ENCODE data around the gene ZGRF1.
"Not testable (repeated sequence)": the region's sequence is repeated elsewhere in the genome, so short reads cannot be mapped to it uniquely, and the experiment has no call there.

ZGRF1 gene

DNA sequence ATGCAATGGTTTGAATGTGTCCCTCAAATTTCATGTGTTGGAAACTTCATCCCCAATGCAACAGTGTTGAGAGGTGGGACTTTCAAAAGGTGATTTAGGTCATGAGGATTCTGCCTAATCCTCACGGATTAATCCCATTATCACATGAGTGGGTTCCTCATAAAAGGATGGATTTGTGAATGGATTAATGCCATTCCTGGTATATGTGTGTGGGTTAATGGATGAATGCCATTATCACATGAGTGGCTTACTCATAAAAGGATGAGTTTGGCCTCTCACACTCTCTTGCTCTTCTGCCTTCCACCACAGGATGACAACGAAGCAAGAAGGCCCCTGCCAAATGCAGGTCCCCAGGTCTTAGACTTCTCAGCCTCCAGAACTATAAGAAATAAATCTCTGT is 90.2 kb downstream of the ZGRF1 start:
- Mint-ChIP-seq H3K9me3 (no peaks in the 10 kb centered on the region), H3K36me3 (ENCODE audit: low read depth) (peaks cover 1% of the 10 kb centered on the region), H3K4me1 (ENCODE audit: low read depth) (no peaks in the 10 kb centered on the region), H3K4me3 (no peak overlapping the region), H3K27ac (no peak overlapping the region), H3K27me3 (ENCODE audit: low read depth) (no peaks in the 10 kb centered on the region)

DNA sequence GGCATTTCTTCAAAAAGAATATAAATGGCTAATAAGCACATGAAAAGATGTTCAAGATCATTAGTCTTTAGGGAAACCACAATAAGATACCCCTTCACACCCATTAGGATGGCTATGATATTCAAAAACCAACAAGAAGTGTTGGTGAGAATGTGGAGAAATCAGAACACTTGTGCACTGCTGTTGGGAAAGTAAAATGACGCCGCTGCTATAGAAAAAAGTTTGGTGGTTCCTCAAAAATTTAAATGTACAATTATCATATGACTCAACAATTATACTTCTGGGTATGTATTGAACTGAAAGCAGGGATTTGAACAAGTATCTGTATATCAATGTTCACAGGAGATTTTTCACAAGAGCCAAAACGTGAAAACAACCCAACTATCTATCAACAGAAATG is 91.4 kb downstream of the ZGRF1 start:
- peaks cover 1% of the 10 kb centered on the region for H3K36me3 Mint-ChIP-seq (ENCODE audit: low read depth)
- H3K4me1 Mint-ChIP-seq (ENCODE audit: low read depth) = no peaks in the 10 kb centered on the region
- no peaks in the 10 kb centered on the region for H3K9me3 Mint-ChIP-seq
- no peak overlapping the region for H3K4me3 Mint-ChIP-seq
- no peak overlapping the region for H3K27ac Mint-ChIP-seq
- H3K27me3 Mint-ChIP-seq (ENCODE audit: low read depth) = no peaks in the 10 kb centered on the region

DNA sequence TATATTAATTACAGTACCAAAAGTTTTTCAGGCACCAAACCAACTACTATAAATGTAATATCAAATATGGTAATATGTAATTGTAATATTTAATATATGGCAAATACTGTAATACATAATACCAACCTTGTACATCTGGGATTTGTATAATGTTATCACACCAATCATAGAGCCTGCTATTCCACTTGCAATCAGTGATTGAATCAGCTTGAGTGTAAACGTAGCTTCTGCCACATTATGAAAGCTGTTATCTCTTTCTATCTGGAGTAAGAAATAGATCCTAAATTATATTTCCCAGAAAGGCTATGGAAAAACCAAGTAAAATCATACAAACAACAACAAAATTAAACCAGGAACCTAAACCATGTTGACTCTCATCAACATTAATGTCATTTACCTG is 96.0 kb downstream of the ZGRF1 start:
- Mint-ChIP-seq H3K27ac (no peak overlapping the region), H3K36me3 (ENCODE audit: low read depth) (no peaks in the 10 kb centered on the region), H3K4me1 (ENCODE audit: low read depth) (no peaks in the 10 kb centered on the region), H3K27me3 (ENCODE audit: low read depth) (no peaks in the 10 kb centered on the region), H3K9me3 (no peaks in the 10 kb centered on the region), H3K4me3 (no peak overlapping the region)

DNA sequence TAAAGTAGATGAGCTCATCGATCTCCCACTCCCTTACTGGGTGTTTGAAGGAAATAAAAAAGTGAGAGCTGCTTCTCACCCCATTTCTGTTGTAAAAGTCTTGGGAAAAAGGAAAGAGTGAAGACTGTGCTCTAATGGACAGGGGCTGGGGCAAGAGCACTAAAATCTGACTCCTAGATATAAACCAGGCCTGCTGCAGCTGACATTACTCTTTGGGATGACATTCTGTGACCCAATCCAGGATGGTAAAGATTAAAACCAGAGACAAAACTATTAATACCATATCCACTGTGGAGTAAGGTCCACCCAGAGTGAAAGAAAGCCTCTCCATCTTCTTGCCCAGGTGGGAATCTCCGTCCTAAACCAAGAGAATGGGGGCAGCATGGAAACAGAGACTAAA is 100.6 kb downstream of the ZGRF1 start:
- no peaks in the 10 kb centered on the region for H3K36me3 Mint-ChIP-seq (ENCODE audit: low read depth)
- no peak overlapping the region for H3K4me3 Mint-ChIP-seq
- no peaks in the 10 kb centered on the region for H3K9me3 Mint-ChIP-seq
- no peaks in the 10 kb centered on the region for H3K4me1 Mint-ChIP-seq (ENCODE audit: low read depth)
- no peak overlapping the region for H3K27ac Mint-ChIP-seq
- H3K27me3 Mint-ChIP-seq (ENCODE audit: low read depth) = peaks cover 12% of the 10 kb centered on the region

DNA sequence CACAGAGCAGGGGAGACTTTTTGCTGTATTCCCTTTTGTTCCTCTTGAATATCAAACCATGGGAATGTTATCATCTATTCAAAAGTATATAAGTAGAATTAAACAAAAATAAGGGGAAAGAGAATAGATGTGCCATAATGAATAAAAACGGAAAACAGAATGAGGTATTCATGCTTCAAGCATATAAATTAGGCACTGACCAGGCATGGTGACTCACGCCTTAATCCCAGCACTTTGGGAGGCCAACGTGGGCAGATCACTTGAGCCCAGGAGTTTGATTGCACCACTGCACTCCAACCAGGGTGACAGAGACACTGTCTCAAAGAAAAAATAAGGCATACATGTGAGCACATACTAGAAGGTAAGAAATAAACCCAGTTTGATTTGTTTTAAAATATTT is 104.4 kb downstream of the ZGRF1 start:
- no peaks in the 10 kb centered on the region for H3K4me1 Mint-ChIP-seq (ENCODE audit: low read depth)
- no peak overlapping the region for H3K27ac Mint-ChIP-seq
- H3K4me3 Mint-ChIP-seq = no peak overlapping the region
- no peaks in the 10 kb centered on the region for H3K36me3 Mint-ChIP-seq (ENCODE audit: low read depth)
- no peaks in the 10 kb centered on the region for H3K9me3 Mint-ChIP-seq
- peaks cover 22% of the 10 kb centered on the region for H3K27me3 Mint-ChIP-seq (ENCODE audit: low read depth)

DNA sequence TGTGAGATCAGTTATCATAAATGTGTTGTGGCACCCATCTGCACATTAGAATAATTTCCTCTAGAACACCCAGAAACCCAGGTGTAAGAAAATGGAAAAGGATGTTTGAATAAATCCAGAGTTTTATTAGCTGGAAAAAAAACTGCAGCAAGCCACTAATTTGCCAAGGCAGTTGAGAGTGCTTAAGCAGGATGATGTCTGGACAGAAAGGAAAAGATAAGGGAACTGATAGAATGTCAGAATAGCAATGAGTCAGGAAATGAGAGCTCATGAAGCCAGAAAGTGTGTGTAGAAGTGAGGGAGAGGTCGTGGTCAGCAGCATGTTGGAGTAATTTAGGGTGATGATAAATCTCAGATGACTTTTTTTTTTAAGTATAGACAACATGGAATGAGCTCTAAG is 105.6 kb downstream of the ZGRF1 start:
- Mint-ChIP-seq H3K27ac (no peak overlapping the region), H3K4me3 (no peak overlapping the region), H3K4me1 (ENCODE audit: low read depth) (no peaks in the 10 kb centered on the region), H3K36me3 (ENCODE audit: low read depth) (no peaks in the 10 kb centered on the region), H3K27me3 (ENCODE audit: low read depth) (peaks cover 29% of the 10 kb centered on the region), H3K9me3 (no peaks in the 10 kb centered on the region)

DNA sequence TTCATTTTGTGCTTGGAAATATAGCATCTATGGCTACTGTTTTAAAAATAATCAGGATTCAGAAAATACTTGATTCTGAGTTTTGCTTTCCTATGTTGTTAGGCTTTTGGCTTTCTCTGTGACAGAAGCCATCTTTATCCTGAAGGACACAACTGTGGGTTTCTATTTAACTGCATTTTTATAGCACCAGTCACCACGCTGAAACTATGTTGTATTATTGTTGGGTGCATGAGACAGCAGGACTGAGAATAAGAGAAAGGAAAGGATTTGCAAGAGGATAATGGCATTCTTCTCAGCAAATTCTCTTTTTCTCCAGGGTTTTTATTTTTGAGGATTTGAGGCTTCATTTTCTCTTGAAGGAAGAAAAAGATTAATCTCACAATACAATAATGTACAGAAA is 110.6 kb downstream of the ZGRF1 start:
- Mint-ChIP-seq H3K27ac (no peak overlapping the region), H3K27me3 (ENCODE audit: low read depth) (peaks cover 63% of the 10 kb centered on the region), H3K36me3 (ENCODE audit: low read depth) (peaks cover 3% of the 10 kb centered on the region), H3K4me1 (ENCODE audit: low read depth) (peaks cover 15% of the 10 kb centered on the region), H3K4me3 (no peak overlapping the region), H3K9me3 (no peaks in the 10 kb centered on the region)

DNA sequence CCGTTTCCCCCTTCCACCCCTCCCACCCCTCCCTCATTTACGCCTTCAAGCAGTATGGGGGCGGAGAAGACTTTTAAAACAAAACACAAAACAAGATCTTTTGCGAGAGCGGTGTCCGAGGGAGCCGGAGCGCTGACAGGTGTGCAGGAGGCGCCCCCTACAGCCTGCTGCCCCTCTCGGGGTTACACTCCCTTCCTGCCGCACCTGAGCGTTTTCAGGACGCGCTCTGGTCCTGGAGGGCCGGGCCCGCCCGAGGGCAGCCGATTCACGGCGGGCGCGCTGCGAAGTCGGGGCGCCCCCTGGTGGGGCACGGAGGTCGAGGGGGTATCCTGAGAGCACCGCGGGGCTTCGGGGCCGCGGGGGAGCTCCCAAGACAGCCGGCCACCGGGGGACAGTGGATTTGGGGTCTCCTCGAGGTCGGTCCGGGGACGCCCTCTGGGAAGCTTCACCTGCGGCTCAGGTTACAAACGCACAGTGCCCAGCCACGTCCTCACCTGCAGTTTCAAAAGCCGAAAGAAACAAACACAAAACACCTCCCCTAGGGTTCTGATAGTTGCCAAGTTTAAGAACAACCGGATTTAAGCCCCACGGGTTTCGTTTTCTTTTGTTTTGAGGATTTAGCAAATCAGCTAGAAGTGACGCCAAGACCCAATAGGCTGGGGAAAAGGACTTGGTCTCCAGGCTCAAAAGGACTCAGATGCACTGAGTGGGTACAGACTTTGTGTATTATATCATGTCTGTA is 112.8 kb downstream of the ZGRF1 start:
- peaks cover 9% of the 10 kb centered on the region for H3K36me3 Mint-ChIP-seq (ENCODE audit: low read depth)
- H3K9me3 Mint-ChIP-seq = peaks cover 6% of the 10 kb centered on the region
- peak overlapping the region; percentile 88 for H3K4me3 Mint-ChIP-seq
- H3K27ac Mint-ChIP-seq = no peak overlapping the region
- H3K27me3 Mint-ChIP-seq (ENCODE audit: low read depth) = peaks cover 82% of the 10 kb centered on the region
- H3K4me1 Mint-ChIP-seq (ENCODE audit: low read depth) = peaks cover 30% of the 10 kb centered on the region

DNA sequence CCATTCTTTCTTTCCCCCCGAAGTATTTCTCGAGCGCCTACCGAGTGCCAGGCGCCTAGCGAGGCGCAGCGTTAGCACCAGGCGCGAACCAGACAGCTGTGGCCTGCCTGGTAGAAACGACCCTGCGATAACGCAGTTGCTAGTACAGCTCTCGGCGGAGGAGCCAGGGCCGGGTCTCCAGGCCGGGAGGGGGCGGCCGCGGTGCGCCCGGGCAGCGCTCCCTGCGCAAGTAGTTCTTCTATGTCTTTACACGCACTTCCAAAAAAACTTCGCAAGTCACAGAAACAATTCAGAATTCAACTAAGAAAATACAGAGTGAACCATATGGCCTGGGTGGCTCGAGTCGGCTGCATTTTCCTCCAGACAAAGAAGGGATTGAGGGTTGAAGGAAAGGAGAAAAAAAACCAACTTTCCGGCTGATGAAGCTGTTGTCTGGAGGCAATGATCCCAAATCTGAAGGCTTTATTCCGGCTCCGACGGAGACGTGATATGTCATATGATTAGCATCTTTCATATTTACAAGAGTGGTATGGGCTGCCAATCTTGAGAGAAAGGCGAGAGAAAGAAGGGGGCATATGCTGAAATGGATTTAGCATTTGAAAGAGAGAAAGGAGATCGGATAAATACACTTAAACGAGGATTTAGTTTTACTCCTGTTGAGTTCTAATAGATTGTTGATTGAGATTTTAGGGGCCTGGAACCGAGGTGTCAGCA is 113.5 kb downstream of the ZGRF1 start:
- Mint-ChIP-seq H3K27ac (no peak overlapping the region), H3K36me3 (ENCODE audit: low read depth) (peaks cover 9% of the 10 kb centered on the region), H3K4me1 (ENCODE audit: low read depth) (peaks cover 34% of the 10 kb centered on the region), H3K27me3 (ENCODE audit: low read depth) (peaks cover 89% of the 10 kb centered on the region), H3K9me3 (peaks cover 6% of the 10 kb centered on the region), H3K4me3 (peak overlapping the region; percentile 88)

DNA sequence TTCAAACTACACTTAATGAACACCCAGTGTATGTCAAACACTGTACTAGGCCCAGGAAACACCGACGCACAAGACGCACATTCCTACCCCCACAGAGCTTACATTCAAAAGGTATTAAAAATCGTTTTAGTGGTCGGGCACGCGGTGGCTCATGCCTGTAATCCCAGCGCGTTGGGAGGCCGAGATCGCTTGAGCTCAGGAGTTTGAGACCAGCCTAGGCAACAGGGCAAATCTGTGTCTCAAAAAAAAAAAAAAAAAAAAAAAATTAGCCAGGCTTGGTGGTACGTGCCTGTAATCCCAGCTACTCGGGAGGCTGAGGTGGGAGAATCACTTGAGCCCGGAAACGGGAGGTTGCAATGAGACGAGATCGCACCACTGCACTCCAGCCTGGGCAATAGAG is 114.3 kb downstream of the ZGRF1 start:
- not testable (repeated sequence) for H3K9me3 Mint-ChIP-seq; H3K36me3 Mint-ChIP-seq (ENCODE audit: low read depth)
- Mint-ChIP-seq H3K27me3 (ENCODE audit: low read depth) (peaks cover 90% of the 10 kb centered on the region), H3K27ac (peak overlapping the region; percentile 6), H3K4me3 (peak overlapping the region; percentile 88), H3K4me1 (ENCODE audit: low read depth) (peaks cover 42% of the 10 kb centered on the region)

DNA sequence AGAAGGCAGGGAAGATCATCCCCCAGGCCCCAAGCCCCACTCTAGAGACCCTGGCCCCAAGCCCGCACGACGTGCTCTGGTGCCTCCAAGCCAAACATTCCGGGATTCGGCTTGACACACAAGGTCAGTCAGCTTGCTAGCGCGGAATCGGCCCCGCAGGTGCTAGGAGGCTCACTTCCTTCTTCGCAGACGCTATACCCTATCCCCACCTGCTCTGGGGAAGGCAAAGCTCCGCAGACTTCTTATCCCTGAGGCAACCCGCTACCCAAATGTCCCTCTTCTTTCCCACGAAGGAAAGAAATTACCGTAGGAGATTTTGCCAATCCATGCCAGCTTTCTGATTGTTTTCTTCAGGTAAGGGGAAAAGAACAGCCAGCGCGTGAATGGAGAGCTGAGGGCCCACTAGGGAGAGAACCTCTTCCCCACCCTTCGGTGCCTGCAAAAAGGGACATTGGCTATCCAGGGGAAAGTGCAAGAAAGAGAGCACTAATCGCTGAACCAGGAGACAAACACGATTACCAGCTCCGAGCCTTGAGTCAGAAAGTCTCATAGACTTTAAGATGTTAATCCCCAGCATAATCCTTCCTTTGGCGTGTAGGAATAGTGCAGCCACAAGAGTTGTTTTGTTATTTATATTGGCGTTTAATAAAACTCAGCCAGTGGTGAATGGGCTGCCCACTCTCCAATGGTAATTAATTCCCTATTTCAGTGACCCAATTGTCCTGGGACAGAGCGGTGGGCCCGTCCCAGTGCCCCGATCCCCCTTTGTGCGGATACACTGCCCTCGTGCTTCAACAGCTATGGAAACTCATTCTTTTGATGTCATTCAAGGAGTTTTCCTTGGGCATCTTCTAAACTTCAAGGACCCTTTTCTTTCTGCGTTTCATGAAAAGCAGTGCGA is 115.3 kb downstream of the ZGRF1 start:
- Mint-ChIP-seq H3K9me3 (peaks cover 6% of the 10 kb centered on the region), H3K4me1 (ENCODE audit: low read depth) (peaks cover 49% of the 10 kb centered on the region), H3K4me3 (peak overlapping the region; percentile 79)

DNA sequence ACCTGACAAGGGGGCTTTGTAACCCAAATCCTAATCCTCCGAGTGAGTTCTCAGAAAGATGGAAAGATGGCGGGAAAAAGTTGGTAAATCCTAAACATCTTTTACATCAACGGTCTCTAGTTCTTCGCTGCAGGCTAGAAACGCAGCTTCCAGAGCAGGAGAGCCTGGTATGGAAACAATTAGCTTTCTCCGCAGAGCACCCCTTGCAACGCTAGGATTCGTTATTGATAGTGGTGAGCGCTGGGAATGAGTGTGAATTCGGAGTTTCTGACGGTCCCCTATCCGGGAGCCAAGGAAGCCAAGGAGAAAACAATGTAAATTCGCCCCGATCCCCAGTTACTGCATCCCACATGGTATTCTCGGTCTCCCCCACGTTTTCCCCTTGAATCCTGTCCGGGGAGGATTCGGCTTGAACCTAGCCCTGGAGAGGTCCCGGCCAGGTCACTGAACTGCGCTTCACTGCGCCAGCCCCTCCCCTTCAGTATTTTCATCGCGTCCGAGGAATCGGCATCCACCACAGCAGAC is 116.0 kb downstream of the ZGRF1 start:
- H3K36me3 Mint-ChIP-seq (ENCODE audit: low read depth) = peaks cover 9% of the 10 kb centered on the region
- no peak overlapping the region for H3K27ac Mint-ChIP-seq
- H3K4me1 Mint-ChIP-seq (ENCODE audit: low read depth) = peaks cover 51% of the 10 kb centered on the region
- peaks cover 6% of the 10 kb centered on the region for H3K9me3 Mint-ChIP-seq
- H3K4me3 Mint-ChIP-seq = peak overlapping the region; percentile 79
- H3K27me3 Mint-ChIP-seq (ENCODE audit: low read depth) = peaks cover 85% of the 10 kb centered on the region

More for the DNA sequence above, 115.3 kb downstream of the ZGRF1 start:
- H3K27ac Mint-ChIP-seq = no peak overlapping the region
- peaks cover 91% of the 10 kb centered on the region for H3K27me3 Mint-ChIP-seq (ENCODE audit: low read depth)
- H3K36me3 Mint-ChIP-seq (ENCODE audit: low read depth) = peaks cover 9% of the 10 kb centered on the region

DNA sequence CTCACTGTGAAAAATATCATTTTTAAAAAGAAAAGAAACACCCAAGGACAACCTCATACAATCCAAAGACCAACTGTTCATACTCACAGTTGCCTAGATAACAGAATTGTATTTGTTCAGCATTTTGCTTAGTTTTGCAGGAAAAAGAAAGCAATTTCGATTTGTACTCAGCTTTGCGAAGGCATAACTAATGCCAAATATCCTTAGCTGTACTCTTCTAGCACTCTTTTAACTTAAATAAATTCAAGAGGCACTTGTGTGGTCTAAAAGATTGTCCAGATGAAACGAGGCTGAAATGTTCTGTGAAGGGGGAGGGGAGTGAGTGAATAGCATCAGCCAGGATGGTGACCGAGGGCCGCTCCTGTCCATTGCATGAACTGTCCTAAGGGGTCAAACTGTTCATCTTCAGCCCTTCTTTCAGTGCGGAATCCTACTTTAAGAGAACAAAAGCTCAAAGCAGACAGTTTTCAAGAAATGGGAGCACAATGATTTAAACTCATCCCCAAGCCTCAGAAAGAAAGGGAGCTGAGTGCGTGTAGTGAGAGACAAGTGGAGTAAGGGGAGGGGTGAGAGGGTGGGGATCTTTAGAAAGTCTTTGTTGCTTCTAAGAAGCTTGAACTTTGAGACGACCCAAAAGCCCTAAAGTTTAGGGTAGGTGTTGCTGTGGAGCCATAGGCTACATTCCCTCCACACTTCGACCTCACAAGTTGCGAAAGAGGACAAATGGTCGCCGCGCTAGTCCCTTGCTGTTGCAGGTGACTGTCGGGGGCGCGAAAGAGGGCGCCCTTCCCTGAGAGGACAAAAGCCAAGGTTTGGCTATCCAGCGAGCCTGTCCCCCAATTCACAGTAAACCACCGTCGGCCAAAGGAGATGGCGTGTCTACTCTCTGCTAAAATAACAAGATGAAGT is 116.8 kb downstream of the ZGRF1 start:
- Mint-ChIP-seq H3K36me3 (ENCODE audit: low read depth) (peaks cover 9% of the 10 kb centered on the region), H3K27me3 (ENCODE audit: low read depth) (peaks cover 84% of the 10 kb centered on the region), H3K27ac (peak overlapping the region; percentile 22), H3K4me1 (ENCODE audit: low read depth) (peaks cover 53% of the 10 kb centered on the region), H3K4me3 (peak overlapping the region; percentile 79), H3K9me3 (peaks cover 6% of the 10 kb centered on the region)
